Subcutaneous adipose tissue (tissue), 4 donors: ENCODE measurements around the gene ADIPOR2. TPM values are rescaled to one million over a fixed set of nuclear protein-coding genes. Genes with fewer than 3 reads are reported as not detected.

Source experiments
- total RNA-seq, 4 donors: library from RNA; depleted of rRNA; stranded (reverse); fragments of >200 nt; gene quantifications; one replicate each; pipeline ENCODE4 v1.1.0, GENCODE V29; 2016
- TF ChIP-seq, protein P1 (sequence below): fragments of 450-650 bp; IDR thresholded peaks from one replicate; pipeline ENCODE4 v1.5.1; 2016; ENCODE audit warnings: low read depth, mild to moderate bottlenecking, control low read depth, antibody characterized with exemption, moderate library complexity

The ADIPOR2 gene
- total RNA-seq, 4 donors from 2014 or later = 69.4 to 122 (median 108) TPM

DNA sequence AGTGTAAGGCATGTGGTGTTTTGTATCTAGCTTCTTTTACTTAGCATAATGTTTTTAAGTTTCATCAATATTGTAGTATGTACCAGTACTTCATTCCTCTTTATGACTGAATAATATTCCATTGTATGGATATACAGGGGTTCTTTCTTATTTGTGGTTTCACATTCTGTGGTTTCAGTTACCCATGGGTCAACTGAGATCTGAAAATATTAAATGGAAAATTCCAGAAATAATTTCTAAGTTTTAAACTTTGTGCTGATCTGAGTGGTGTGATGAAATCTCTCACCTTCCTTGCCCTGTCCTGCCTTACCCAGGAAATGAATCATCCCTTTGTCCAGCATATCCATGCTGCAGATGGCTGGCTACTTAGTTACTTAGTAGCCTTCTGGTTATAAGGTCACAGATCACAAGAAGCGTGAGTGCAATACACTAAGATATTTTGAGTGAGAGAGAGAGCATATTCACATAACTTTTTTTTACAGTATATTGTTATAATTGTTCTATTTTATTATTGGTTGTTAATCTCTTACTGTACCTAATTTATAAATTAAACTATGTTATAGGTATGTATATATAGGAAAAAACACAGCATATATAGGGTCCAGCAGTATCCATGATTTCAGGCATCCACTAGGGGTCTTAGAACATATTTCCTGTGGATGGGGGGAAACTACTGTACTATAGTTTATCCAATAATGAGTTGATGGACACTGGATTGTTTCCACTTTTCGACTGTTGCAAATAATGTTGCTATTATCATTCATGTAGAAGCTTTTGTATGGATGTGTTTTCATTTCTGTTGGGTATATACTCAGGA lies 69.9 kb downstream of the ADIPOR2 start:
- TF ChIP-seq, protein P1, sequence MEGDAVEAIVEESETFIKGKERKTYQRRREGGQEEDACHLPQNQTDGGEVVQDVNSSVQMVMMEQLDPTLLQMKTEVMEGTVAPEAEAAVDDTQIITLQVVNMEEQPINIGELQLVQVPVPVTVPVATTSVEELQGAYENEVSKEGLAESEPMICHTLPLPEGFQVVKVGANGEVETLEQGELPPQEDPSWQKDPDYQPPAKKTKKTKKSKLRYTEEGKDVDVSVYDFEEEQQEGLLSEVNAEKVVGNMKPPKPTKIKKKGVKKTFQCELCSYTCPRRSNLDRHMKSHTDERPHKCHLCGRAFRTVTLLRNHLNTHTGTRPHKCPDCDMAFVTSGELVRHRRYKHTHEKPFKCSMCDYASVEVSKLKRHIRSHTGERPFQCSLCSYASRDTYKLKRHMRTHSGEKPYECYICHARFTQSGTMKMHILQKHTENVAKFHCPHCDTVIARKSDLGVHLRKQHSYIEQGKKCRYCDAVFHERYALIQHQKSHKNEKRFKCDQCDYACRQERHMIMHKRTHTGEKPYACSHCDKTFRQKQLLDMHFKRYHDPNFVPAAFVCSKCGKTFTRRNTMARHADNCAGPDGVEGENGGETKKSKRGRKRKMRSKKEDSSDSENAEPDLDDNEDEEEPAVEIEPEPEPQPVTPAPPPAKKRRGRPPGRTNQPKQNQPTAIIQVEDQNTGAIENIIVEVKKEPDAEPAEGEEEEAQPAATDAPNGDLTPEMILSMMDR = no peak

DNA sequence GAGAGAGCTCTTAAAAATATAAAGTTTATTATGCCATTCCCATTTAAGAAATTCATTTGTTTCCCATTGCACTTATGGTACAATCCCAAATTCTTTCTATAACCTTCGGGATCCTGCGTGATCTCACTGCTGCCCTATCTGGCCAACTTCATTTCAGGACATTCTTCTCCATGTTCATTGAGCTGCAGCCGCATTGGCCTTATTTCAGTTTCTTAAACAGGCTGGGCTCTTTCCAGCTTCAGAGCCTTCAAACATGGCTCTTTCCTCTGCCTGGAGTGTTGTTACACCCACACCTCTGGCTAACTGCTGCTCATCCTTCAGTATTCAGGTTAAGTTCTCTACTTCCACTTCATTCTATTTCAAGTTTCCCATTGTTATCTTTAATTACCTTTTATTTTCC lies 71.0 kb downstream of the ADIPOR2 start:
- TF ChIP-seq, protein P1 = no peak

DNA sequence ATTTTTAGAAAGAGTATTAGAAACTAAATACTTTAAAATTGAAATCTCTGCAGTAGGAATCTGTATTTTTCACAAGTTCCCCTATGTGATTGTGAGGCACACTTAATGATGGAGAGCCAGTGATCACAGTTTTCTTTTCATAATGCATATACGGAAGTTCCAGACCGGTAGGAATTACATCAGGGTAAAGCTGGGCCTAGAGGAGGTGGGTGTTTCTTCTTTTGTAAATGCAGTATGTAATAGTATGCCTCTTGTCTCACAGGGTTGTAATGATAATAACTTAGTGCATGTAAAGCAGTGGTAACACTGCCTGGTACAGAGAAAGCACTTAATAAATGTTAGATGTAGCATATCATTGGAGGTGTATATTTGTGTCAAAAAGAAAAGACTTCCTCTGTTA lies 72.3 kb downstream of the ADIPOR2 start:
- TF ChIP-seq, protein P1 = no peak

DNA sequence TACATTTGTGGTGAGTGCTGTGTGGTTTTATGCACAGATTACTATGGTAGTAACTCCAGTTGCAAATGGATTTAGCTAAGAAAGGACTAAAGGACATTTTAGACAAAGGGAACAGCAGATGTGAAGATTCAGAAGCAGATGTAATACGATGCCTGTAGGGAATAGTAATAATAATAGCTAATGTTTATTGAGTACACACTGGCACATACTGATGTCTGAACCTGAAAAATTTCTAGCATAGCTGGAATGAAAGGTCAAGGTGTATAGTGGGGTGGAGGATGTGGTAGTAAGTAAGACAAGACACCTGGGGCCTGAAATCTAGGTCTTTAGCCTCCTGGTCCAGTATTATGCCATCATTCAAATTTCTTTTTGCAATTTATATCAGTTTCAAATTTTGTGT lies 75.2 kb downstream of the ADIPOR2 start:
- TF ChIP-seq, protein P1 = no peak

DNA sequence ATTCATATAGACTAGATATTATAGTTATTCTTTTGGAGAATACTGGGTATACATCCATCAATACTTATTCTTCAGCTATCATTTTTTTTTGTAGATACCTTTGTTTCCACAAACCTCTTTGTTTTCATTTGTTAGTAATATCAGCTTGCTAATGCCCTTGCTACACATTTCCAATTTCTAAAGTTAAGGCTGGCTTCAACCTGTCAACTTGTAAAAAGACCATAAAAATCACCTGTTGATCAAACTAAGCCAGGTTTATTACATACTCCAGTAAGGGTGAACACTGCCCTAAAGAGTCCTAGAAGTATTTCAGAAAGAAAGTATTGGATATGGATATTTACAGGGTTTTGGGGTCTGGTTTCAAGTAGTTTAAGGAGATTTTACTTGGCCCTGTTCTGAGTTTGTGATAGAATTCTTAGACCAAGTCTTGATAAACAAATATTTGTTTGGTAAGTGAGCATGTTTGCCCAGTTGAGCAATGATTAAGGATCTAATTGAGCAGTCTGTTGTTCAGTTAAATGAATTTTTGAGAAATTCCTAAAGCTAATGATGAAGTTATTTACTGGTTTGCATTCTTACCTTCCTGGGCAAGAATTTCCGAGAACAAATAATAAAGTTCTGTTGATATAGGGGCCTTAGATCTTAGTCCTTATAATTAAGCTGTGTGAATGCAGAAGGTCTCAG lies 76.7 kb downstream of the ADIPOR2 start:
- TF ChIP-seq, protein P1 = no peak

DNA sequence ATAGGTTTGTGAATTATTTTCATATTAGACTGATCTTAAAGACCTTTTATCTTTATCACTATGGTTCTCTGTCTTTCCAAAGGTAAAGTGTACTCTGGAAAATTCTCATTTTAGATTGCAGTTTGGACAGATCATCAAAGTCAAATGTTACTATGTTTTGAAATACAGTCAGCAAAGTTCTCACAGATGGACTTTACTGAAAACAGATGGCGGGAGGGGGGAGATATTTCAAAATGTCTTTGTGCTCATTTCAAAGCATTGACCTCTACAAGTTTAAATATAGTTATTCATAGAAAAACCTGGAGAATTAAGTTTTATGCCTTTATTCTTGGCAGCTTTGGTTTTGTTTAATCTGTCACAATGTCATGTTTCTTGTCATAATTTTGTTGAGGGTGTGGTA lies 77.7 kb downstream of the ADIPOR2 start:
- TF ChIP-seq, protein P1 = no peak

GRCh38 chr12:1769809-1770494 lies 79.1 kb downstream of the ADIPOR2 start:
- TF ChIP-seq, protein P1 = no peak
